SU-DHL-6 (cell line): ENCODE data around the gene SPINDOC.

ENCODE experiments used
- EZH2phosphoT487 ChIP-seq: fragments of 200-600 bp; sonication (generic), shearing (Covaris generic); conservative IDR thresholded peaks from 2 replicates; pipeline ENCODE4 v1.6.1; 2018; ENCODE audit warnings: mild to moderate bottlenecking, antibody characterized with exemption, low read length, moderate library complexity, mixed read lengths
- TF ChIP-seq, protein P1 (sequence below): fragments of 200-600 bp; sonication (generic); IDR thresholded peaks from one replicate; pipeline ENCODE4 v1.5.1; 2017; ENCODE audit warnings: antibody characterized with exemption, mild to moderate bottlenecking, low read length, moderate library complexity; ENCODE audit not compliant: insufficient read depth, poor library complexity, severe bottlenecking

GRCh38 chr11:63850920-63851319 lies 37.7 kb downstream of the SPINDOC start:
- TF ChIP-seq, protein P1, sequence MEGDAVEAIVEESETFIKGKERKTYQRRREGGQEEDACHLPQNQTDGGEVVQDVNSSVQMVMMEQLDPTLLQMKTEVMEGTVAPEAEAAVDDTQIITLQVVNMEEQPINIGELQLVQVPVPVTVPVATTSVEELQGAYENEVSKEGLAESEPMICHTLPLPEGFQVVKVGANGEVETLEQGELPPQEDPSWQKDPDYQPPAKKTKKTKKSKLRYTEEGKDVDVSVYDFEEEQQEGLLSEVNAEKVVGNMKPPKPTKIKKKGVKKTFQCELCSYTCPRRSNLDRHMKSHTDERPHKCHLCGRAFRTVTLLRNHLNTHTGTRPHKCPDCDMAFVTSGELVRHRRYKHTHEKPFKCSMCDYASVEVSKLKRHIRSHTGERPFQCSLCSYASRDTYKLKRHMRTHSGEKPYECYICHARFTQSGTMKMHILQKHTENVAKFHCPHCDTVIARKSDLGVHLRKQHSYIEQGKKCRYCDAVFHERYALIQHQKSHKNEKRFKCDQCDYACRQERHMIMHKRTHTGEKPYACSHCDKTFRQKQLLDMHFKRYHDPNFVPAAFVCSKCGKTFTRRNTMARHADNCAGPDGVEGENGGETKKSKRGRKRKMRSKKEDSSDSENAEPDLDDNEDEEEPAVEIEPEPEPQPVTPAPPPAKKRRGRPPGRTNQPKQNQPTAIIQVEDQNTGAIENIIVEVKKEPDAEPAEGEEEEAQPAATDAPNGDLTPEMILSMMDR, result no peak
- TF ChIP-seq EZH2phosphoT487, result no peak
